Measurements from ENCODE around the gene LMF2.

DNA sequence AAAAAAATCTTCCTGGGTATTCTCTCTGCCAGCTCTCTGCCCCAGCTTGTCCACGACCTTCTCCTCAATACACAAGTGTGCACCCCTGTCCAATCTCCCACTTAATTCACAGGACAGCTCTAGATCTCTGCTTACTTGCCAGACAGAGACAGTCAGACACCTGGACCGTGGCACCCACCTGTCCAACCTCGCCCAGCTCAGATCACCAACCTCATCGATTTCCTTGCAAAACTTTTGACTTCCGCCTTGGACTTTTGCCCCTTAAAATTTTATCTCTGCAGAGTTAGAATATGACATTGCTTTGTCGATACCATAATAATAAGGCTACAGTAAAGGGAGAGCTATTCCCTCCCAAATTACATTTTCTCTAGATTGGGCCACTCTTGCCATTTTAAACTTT, 10.4 kb downstream of the LMF2 start:
- TF ChIP-seq, protein P1, sequence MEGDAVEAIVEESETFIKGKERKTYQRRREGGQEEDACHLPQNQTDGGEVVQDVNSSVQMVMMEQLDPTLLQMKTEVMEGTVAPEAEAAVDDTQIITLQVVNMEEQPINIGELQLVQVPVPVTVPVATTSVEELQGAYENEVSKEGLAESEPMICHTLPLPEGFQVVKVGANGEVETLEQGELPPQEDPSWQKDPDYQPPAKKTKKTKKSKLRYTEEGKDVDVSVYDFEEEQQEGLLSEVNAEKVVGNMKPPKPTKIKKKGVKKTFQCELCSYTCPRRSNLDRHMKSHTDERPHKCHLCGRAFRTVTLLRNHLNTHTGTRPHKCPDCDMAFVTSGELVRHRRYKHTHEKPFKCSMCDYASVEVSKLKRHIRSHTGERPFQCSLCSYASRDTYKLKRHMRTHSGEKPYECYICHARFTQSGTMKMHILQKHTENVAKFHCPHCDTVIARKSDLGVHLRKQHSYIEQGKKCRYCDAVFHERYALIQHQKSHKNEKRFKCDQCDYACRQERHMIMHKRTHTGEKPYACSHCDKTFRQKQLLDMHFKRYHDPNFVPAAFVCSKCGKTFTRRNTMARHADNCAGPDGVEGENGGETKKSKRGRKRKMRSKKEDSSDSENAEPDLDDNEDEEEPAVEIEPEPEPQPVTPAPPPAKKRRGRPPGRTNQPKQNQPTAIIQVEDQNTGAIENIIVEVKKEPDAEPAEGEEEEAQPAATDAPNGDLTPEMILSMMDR (IDR thresholded peaks at IDR 0.05) = no peak
- TF ChIP-seq POLR2A (IDR thresholded peaks at IDR 0.05) (no peak), POLR2AphosphoS5 (IDR thresholded peaks at IDR 0.05; ENCODE audit: insufficient read depth in 1 of 2, low read depth in 1 of 2) (no peak)
